Astrocyte (in vitro differentiated cells and primary cell): Measurements from ENCODE around the gene SLC39A3. TPM values are rescaled to one million over a fixed set of nuclear protein-coding genes. Genes with fewer than 3 reads are reported as not detected.

Experiments
- DNase-seq: peaks from one replicate; pipeline ENCODE4 v3.0.0-alpha.2; 2010; ENCODE audit warnings: low read depth
- FAIRE-seq: peaks from 2 replicates; lab custom pipeline; 2011; peaks lifted over from hg19 to GRCh38; lab: Jason Lieb, UNC
- H2AFZ ChIP-seq: 2 replicates; pipeline ENCODE4 v1.6.0; 2012; ENCODE audit warnings: low read depth, low read length, inconsistent platforms
- H3K27ac ChIP-seq: 2 replicates; pipeline ENCODE4 v1.5.1; 2011; ENCODE audit warnings: low read depth, low read length, inconsistent platforms
- H3K27me3 ChIP-seq: 2 replicates; pipeline ENCODE4 v1.6.0; 2011; ENCODE audit warnings: low read length, inconsistent platforms; ENCODE audit not compliant: insufficient read depth
- H3K36me3 ChIP-seq: 2 replicates; pipeline ENCODE4 v1.5.1; 2011; ENCODE audit warnings: low read length, inconsistent platforms; ENCODE audit not compliant: insufficient read depth
- H3K4me1 ChIP-seq: 2 replicates; pipeline ENCODE4 v1.5.1; 2011; ENCODE audit warnings: low read length, inconsistent platforms; ENCODE audit not compliant: insufficient read depth
- H3K4me2 ChIP-seq: 2 replicates; pipeline ENCODE4 v1.6.0; 2012; ENCODE audit warnings: low read length, inconsistent platforms
- H3K4me3 ChIP-seq: 2 replicates; pipeline ENCODE4 v1.5.1; 2011; ENCODE audit warnings: low read depth, mild to moderate bottlenecking, low read length, inconsistent platforms; ENCODE audit not compliant: insufficient read depth
- H3K79me2 ChIP-seq: 2 replicates; pipeline ENCODE4 v1.6.0; 2012; ENCODE audit warnings: mild to moderate bottlenecking, low read length, inconsistent platforms; ENCODE audit not compliant: insufficient read depth
- H3K9ac ChIP-seq: 2 replicates; pipeline ENCODE4 v1.6.0; 2012; ENCODE audit warnings: mild to moderate bottlenecking, low read length, inconsistent platforms
- H3K9me3 ChIP-seq: 2 replicates; pipeline ENCODE4 v1.5.1; 2012; ENCODE audit warnings: low read depth, mild to moderate bottlenecking, low read length, inconsistent platforms; ENCODE audit not compliant: insufficient read depth
- H4K20me1 ChIP-seq: 2 replicates; pipeline ENCODE4 v1.6.0; 2012; ENCODE audit warnings: low read length, inconsistent platforms; ENCODE audit not compliant: insufficient read depth
- H3K27ac Mint-ChIP-seq: one replicate; pipeline ENCODE4 v1.8.0; 2021; ENCODE audit warnings: mild to moderate bottlenecking, mixed read lengths; ENCODE audit not compliant: unreplicated experiment
- H3K27me3 Mint-ChIP-seq: one replicate; pipeline ENCODE4 v1.8.0; 2021; ENCODE audit warnings: low read depth, mixed read lengths; ENCODE audit not compliant: unreplicated experiment
- H3K36me3 Mint-ChIP-seq: one replicate; pipeline ENCODE4 v1.8.0; 2021; ENCODE audit warnings: low read depth, mixed read lengths; ENCODE audit not compliant: unreplicated experiment
- H3K4me1 Mint-ChIP-seq: one replicate; pipeline ENCODE4 v1.8.0; 2021; ENCODE audit warnings: low read depth, mixed read lengths; ENCODE audit not compliant: unreplicated experiment
- H3K4me3 Mint-ChIP-seq: one replicate; pipeline ENCODE4 v1.8.0; 2021; ENCODE audit warnings: mild to moderate bottlenecking, moderate library complexity, mixed read lengths; ENCODE audit not compliant: unreplicated experiment
- H3K9me3 Mint-ChIP-seq: one replicate; pipeline ENCODE4 v1.8.0; 2021; ENCODE audit warnings: mild to moderate bottlenecking, mixed read lengths; ENCODE audit not compliant: unreplicated experiment
- EZH2 ChIP-seq: IDR thresholded peaks from 2 replicates; pipeline ENCODE4 v1.6.1; 2012; ENCODE audit warnings: mild to moderate bottlenecking, low read length, inconsistent platforms; ENCODE audit not compliant: insufficient read depth
- total RNA-seq: library from RNA; stranded (reverse); gene quantifications from 2 replicates; pipeline ENCODE4 v1.2.1, GENCODE V29; 2021
- TF ChIP-seq, protein P1 (sequence below): IDR thresholded peaks from 2 replicates; pipeline ENCODE4 v1.5.1; 2011; ENCODE audit warnings: low read depth, mild to moderate bottlenecking, inconsistent platforms, low read length, moderate library complexity; ENCODE audit not compliant: insufficient read depth

SLC39A3 gene
- total RNA-seq, 1 donor from 2014 or later: 30.0 TPM

DNA sequence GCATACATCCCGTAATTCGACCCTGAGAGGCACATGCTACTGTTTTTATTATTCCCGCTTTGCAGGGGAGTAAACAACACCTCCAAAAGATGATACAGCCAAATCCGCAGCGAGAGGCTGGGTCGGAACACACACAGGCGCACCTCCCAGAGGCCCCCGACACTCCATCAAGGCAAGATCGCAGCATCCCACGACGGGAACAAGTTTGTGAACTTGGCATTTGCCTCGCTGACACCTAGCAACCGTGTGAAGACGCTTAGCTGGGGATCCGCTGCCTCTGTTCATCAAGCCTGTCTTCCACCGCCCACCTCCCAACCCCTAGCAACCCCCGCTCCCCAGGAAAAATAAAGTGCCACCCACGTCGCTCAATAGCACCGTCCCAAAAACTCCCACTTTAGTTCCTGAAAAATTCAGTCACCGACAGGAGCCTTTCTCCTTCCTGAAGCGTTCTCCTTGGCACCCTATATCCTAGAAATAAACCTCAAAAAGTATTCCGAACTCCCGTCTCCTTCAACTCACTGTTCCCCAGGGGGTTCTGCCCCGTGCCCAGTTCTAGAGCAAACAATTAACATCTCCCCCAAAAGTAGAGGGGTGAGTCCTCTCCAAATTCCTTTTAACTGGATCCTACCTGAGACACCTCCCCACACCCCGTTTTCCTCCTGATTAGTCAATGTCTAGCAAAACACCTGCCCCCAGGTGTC lies 39.0 kb downstream of the SLC39A3 start:
- Mint-ChIP-seq H3K4me1 (no peaks in the 10 kb centered on the region), H3K27me3 (peaks cover 16% of the 10 kb centered on the region), H3K4me3 (no peak overlapping the region), H3K36me3 (no peaks in the 10 kb centered on the region), H3K9me3 (no peaks in the 10 kb centered on the region), H3K27ac (no peak overlapping the region)
- TF ChIP-seq, protein P1, sequence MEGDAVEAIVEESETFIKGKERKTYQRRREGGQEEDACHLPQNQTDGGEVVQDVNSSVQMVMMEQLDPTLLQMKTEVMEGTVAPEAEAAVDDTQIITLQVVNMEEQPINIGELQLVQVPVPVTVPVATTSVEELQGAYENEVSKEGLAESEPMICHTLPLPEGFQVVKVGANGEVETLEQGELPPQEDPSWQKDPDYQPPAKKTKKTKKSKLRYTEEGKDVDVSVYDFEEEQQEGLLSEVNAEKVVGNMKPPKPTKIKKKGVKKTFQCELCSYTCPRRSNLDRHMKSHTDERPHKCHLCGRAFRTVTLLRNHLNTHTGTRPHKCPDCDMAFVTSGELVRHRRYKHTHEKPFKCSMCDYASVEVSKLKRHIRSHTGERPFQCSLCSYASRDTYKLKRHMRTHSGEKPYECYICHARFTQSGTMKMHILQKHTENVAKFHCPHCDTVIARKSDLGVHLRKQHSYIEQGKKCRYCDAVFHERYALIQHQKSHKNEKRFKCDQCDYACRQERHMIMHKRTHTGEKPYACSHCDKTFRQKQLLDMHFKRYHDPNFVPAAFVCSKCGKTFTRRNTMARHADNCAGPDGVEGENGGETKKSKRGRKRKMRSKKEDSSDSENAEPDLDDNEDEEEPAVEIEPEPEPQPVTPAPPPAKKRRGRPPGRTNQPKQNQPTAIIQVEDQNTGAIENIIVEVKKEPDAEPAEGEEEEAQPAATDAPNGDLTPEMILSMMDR: no peak
- TF ChIP-seq EZH2: no peak
- H3K9me3 ChIP-seq: no peaks in the 10 kb centered on the region
- FAIRE-seq (no peak), DNase-seq (no peak)
- peaks cover 32% of the 10 kb centered on the region for H3K27me3 ChIP-seq
- no peaks in the 10 kb centered on the region for H3K79me2 ChIP-seq
- H3K4me2 ChIP-seq: no peak overlapping the region
- no peaks in the 10 kb centered on the region for H3K4me1 ChIP-seq
- H3K9ac ChIP-seq: no peak overlapping the region
- no peak overlapping the region for H3K4me3 ChIP-seq
- H4K20me1 ChIP-seq: no peaks in the 10 kb centered on the region
- H3K27ac ChIP-seq: no peak overlapping the region
- no peaks in the 10 kb centered on the region for H3K36me3 ChIP-seq
- no peak overlapping the region for H2AFZ ChIP-seq

DNA sequence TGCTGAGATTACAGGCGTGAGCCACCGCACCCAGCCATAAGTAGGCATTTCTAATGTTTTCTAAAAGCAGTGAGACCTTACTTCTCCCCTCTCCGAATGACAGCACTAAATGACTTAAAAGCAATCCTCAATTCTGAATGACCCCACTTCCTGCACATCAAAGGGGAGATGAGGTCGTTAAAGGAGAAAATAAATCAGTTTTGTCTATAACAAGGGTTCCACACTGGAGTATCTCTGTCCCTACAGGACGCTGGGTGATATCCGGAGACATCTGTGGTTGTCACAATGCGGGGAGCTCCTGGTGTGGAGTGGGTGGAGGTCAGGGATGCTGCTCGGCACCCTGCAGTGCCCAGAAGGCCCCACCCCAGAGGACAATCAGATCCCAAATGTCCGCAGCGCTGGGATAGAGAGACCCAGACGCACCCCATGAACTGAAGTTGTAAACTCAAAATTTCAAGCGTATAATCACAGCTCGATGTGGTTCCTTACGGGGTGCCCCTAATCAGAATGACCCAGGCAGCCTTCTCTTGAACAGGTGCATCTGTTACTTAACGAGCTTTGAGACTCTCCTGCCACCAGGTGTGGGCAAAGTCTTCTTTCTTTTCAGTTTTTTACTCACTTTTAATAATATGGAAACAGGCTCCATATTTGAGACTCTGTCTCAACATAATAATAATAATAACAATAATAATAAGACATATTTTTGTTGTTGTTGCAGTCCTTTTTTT lies 40.2 kb downstream of the SLC39A3 start:
- no peaks in the 10 kb centered on the region for H3K4me1 Mint-ChIP-seq
- H4K20me1 ChIP-seq: no peaks in the 10 kb centered on the region
- no peak overlapping the region for H3K4me2 ChIP-seq
- no peaks in the 10 kb centered on the region for H3K4me1 ChIP-seq
- no peaks in the 10 kb centered on the region for H3K79me2 ChIP-seq
- FAIRE-seq: no peak
- H3K27ac Mint-ChIP-seq: no peak overlapping the region
- peaks cover 34% of the 10 kb centered on the region for H3K27me3 ChIP-seq
- H3K9me3 ChIP-seq: no peaks in the 10 kb centered on the region
- TF ChIP-seq EZH2: no peak
- TF ChIP-seq, protein P1: no peak
- H3K36me3 ChIP-seq: no peaks in the 10 kb centered on the region
- no peak overlapping the region for H3K4me3 ChIP-seq
- no peaks in the 10 kb centered on the region for H3K9me3 Mint-ChIP-seq
- H3K9ac ChIP-seq: no peak overlapping the region
- no peaks in the 10 kb centered on the region for H3K36me3 Mint-ChIP-seq
- no peak overlapping the region for H3K27ac ChIP-seq
- H3K4me3 Mint-ChIP-seq: no peak overlapping the region
- DNase-seq: no peak
- peaks cover 16% of the 10 kb centered on the region for H3K27me3 Mint-ChIP-seq
- no peak overlapping the region for H2AFZ ChIP-seq

DNA sequence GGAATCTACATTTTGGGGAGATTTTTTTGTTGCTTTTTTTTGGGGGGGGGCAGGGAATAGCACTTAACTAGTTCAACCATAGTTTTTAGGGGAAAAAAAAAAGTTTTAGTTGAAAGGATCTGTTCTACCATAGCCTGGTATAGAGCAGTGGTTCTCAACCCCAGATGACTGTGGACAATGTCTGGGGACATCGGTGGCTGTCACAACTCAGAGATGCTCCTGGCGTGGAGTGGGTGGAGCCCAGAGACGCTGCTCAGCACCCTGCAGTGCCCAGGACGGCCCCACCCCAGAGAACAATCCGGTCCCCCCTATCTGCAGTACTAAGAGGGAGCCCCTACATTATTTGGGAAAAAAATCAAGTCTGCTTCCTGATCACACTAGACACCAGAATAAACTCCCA lies 45.6 kb downstream of the SLC39A3 start:
- FAIRE-seq: no peak
- H3K27me3 Mint-ChIP-seq: peaks cover 4% of the 10 kb centered on the region

More for the DNA sequence above, 45.6 kb downstream of the SLC39A3 start:
- Histone ChIP-seq H3K4me1 (no peaks in the 10 kb centered on the region), H4K20me1 (no peaks in the 10 kb centered on the region), H3K9ac (no peak overlapping the region), H3K79me2 (no peaks in the 10 kb centered on the region), H2AFZ (no peak overlapping the region), H3K4me2 (no peak overlapping the region), H3K9me3 (no peaks in the 10 kb centered on the region), H3K36me3 (no peaks in the 10 kb centered on the region), H3K27me3 (peaks cover 13% of the 10 kb centered on the region), H3K27ac (no peak overlapping the region), H3K4me3 (no peak overlapping the region)
- Mint-ChIP-seq H3K27ac (no peak overlapping the region), H3K4me3 (no peak overlapping the region), H3K9me3 (no peaks in the 10 kb centered on the region), H3K4me1 (no peaks in the 10 kb centered on the region), H3K36me3 (no peaks in the 10 kb centered on the region)
- TF ChIP-seq, protein P1: no peak
- TF ChIP-seq EZH2: no peak
- no peak for DNase-seq
